Stimulated activated memory B cell treated with anti-CD40 and anti-IgM and Interleukin-4, amounts not matched to agents 10 μg/mL and 1 μg/mL and 100 μg/mL, for 72 hours (primary cell): ENCODE data around the gene SPHK1.
A peak's percentile ranks its signal among the peaks of the same experiment; 100 is the strongest.

Source experiments
- ATAC-seq: fragments of 150-1000 bp; cut with Tn5 transposase; 2 replicates; pipeline ENCODE4 v1.10.0; 2021
- H3K27ac Mint-ChIP-seq: one replicate; pipeline ENCODE4 v1.8.0; 2022; ENCODE audit warnings: mild to moderate bottlenecking, mixed read lengths
- H3K27me3 Mint-ChIP-seq: one replicate; pipeline ENCODE4 v1.8.0; 2022; ENCODE audit warnings: mixed read lengths
- H3K36me3 Mint-ChIP-seq: one replicate; pipeline ENCODE4 v1.8.0; 2022; ENCODE audit warnings: mixed read lengths
- H3K4me1 Mint-ChIP-seq: one replicate; pipeline ENCODE4 v1.8.0; 2022; ENCODE audit warnings: mixed read lengths
- H3K4me3 Mint-ChIP-seq: one replicate; pipeline ENCODE4 v1.8.0; 2022; ENCODE audit warnings: mild to moderate bottlenecking, moderate library complexity, mixed read lengths
- H3K9me3 Mint-ChIP-seq: one replicate; pipeline ENCODE4 v1.8.0; 2022; ENCODE audit warnings: mixed read lengths

SPHK1 gene

GRCh38 chr17:76405607-76405966 is 21.2 kb downstream of the SPHK1 start:
- H3K4me3 Mint-ChIP-seq: no peak overlapping the region
- peak overlapping the region; percentile 80 for H3K27ac Mint-ChIP-seq
- H3K4me1 Mint-ChIP-seq: peaks cover 51% of the 10 kb centered on the region
- H3K27me3 Mint-ChIP-seq: no peaks in the 10 kb centered on the region
- H3K36me3 Mint-ChIP-seq: peaks cover 50% of the 10 kb centered on the region
- peak; percentile 80 for ATAC-seq
- no peaks in the 10 kb centered on the region for H3K9me3 Mint-ChIP-seq

DNA sequence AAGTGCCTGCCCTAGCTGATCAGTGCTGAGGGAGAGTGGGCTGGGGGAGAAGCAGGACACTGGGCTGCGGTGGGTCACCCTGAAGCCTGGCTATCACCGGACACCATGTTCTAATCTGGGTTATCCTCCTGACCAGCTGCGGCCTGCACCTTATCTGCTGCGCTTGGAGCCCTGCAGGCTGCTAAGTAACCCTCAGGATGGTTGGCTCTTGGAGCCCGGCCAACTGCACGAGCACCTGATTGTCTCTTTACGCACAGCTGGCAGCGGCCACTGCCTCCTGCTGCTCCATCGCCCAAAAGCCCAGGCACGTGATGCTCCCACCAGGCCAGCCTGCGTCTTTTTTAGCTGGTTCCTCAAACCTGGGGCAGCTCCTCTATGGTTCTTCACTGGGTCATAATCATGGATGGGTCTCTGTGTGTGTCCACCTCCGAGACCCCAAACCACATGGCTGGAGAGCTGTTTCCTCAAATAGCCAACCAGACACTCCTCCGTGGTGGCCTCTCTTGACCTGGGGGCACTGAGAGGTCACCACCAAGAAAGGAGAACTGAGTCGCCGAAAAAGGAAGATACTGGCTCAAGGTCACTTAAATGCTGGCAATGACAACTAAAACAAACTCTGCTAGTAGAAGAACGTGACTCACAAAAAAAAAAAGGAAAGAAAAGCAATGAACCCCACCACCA is 21.7 kb downstream of the SPHK1 start:
- peak overlapping the region; percentile 60 for H3K4me3 Mint-ChIP-seq
- peak; percentile 86 for ATAC-seq
- H3K4me1 Mint-ChIP-seq: peaks cover 51% of the 10 kb centered on the region
- no peaks in the 10 kb centered on the region for H3K27me3 Mint-ChIP-seq
- H3K27ac Mint-ChIP-seq: peak overlapping the region; percentile 80
- no peaks in the 10 kb centered on the region for H3K9me3 Mint-ChIP-seq
- peaks cover 45% of the 10 kb centered on the region for H3K36me3 Mint-ChIP-seq

DNA sequence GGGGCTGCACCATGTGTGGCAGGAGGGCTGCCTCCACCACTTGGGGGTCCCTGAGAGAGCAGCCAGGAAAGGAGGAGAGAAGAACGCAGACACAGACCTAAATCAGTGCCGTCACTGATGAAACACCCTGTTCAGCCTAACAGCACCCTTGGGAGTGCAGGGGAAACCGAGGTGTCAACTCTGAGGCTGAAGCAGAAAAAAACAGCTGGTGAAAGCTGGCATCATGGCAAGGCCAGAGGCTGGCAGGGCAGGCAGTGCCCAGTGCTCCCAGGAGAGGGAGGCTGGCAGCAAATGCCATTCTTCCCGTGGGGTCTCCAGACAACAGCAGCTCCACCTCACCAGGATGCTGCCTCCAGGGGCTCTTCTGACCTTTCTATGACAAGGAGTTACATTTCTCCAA is 23.1 kb downstream of the SPHK1 start:
- Mint-ChIP-seq H3K4me3 (no peak overlapping the region), H3K27me3 (no peaks in the 10 kb centered on the region), H3K36me3 (peaks cover 32% of the 10 kb centered on the region), H3K4me1 (peaks cover 51% of the 10 kb centered on the region), H3K9me3 (no peaks in the 10 kb centered on the region), H3K27ac (no peak overlapping the region)
- no peak for ATAC-seq

- Mint-ChIP-seq H3K9me3 (no peaks in the 10 kb centered on the region), H3K4me3 (no peak overlapping the region), H3K27ac (peak overlapping the region; percentile 29), H3K4me1 (peaks cover 51% of the 10 kb centered on the region), H3K27me3 (no peaks in the 10 kb centered on the region), H3K36me3 (peaks cover 24% of the 10 kb centered on the region)
- peak; percentile 79 for ATAC-seq
These were observed 23.8 kb downstream of the SPHK1 start for GRCh38 chr17:76408037-76408849.

DNA sequence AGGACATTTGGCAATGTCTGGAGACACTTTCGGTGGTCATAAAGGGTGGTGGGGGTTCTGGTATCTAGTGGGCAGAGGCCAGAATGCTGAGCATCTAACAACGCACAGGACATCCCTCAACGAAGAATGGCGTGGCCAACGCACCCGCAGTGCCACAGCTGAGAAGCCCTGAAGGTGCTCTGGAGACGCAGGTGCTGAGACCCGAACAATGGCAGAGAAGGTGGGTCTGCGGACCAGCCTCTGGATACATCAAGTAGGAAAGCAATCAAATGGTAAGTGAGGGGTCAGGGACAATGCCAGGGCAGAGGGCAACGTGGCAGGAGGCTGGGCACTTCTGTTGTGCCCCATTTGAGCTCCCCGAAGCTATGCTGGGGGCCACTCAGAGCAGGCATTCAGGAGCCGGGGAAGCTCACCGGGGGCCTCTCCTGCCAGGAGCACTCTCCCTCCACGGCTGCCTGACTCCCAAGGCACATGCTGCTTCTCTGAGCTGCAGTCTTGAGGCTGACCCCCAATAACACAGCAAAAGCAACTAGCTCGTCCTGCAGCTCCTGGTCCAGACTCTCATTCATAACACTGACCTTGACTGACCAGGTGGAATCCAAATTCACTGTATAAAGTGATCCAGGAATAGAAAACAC is 26.0 kb downstream of the SPHK1 start:
- Mint-ChIP-seq H3K27ac (no peak overlapping the region), H3K9me3 (no peaks in the 10 kb centered on the region), H3K4me3 (no peak overlapping the region), H3K27me3 (no peaks in the 10 kb centered on the region), H3K36me3 (peaks cover 6% of the 10 kb centered on the region), H3K4me1 (peaks cover 38% of the 10 kb centered on the region)
- no peak for ATAC-seq

- Mint-ChIP-seq H3K4me1 (peaks cover 30% of the 10 kb centered on the region), H3K4me3 (no peak overlapping the region), H3K9me3 (no peaks in the 10 kb centered on the region), H3K27ac (no peak overlapping the region), H3K36me3 (peaks cover 6% of the 10 kb centered on the region), H3K27me3 (no peaks in the 10 kb centered on the region)
- ATAC-seq: no peak
These were observed 26.8 kb downstream of the SPHK1 start for GRCh38 chr17:76411247-76411646.

GRCh38 chr17:76414334-76415295 is 30.2 kb downstream of the SPHK1 start:
- Mint-ChIP-seq H3K9me3 (no peaks in the 10 kb centered on the region), H3K4me3 (no peak overlapping the region), H3K4me1 (peaks cover 21% of the 10 kb centered on the region), H3K27ac (no peak overlapping the region), H3K36me3 (peaks cover 10% of the 10 kb centered on the region), H3K27me3 (no peaks in the 10 kb centered on the region)
- ATAC-seq: no peak

GRCh38 chr17:76415786-76416185 is 31.4 kb downstream of the SPHK1 start:
- Mint-ChIP-seq H3K9me3 (no peaks in the 10 kb centered on the region), H3K4me3 (no peak overlapping the region), H3K27ac (no peak overlapping the region), H3K4me1 (peaks cover 33% of the 10 kb centered on the region), H3K27me3 (no peaks in the 10 kb centered on the region), H3K36me3 (peaks cover 9% of the 10 kb centered on the region)
- ATAC-seq: no peak

GRCh38 chr17:76416457-76416856 is 32.0 kb downstream of the SPHK1 start:
- Mint-ChIP-seq H3K4me3 (no peak overlapping the region), H3K36me3 (peaks cover 12% of the 10 kb centered on the region), H3K4me1 (peaks cover 40% of the 10 kb centered on the region), H3K9me3 (no peaks in the 10 kb centered on the region), H3K27ac (no peak overlapping the region), H3K27me3 (no peaks in the 10 kb centered on the region)
- ATAC-seq: no peak

DNA sequence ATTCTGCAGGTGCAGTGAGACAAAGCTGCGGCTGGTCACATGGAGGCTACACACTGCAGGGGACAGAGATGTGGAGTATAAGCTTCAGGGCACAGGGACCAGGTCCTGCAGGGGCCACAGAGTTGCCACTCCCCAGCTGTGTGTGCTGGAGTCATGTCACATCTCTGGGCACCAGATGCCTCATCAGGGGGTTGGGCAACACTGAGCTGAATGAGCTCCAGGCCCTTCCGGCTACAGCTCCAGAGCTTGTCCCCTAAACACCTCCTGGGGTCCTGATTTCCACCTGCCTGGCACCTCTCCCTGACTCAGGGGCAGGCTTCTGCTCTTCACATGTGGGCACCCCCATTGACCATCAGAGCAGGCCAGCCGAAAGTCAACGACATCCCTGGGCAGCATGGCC is 32.5 kb downstream of the SPHK1 start:
- no peak overlapping the region for H3K27ac Mint-ChIP-seq
- peaks cover 17% of the 10 kb centered on the region for H3K36me3 Mint-ChIP-seq
- no peaks in the 10 kb centered on the region for H3K27me3 Mint-ChIP-seq

GRCh38 chr17:76417499-76418143 is 33.2 kb downstream of the SPHK1 start:
- Mint-ChIP-seq H3K27ac (peak overlapping the region; percentile 50), H3K4me3 (no peak overlapping the region), H3K27me3 (no peaks in the 10 kb centered on the region), H3K4me1 (peaks cover 51% of the 10 kb centered on the region), H3K36me3 (peaks cover 24% of the 10 kb centered on the region), H3K9me3 (no peaks in the 10 kb centered on the region)
- no peak for ATAC-seq

More for the DNA sequence above, 32.5 kb downstream of the SPHK1 start:
- H3K4me1 Mint-ChIP-seq: peaks cover 44% of the 10 kb centered on the region
- no peaks in the 10 kb centered on the region for H3K9me3 Mint-ChIP-seq
- no peak overlapping the region for H3K4me3 Mint-ChIP-seq
- ATAC-seq: no peak

DNA sequence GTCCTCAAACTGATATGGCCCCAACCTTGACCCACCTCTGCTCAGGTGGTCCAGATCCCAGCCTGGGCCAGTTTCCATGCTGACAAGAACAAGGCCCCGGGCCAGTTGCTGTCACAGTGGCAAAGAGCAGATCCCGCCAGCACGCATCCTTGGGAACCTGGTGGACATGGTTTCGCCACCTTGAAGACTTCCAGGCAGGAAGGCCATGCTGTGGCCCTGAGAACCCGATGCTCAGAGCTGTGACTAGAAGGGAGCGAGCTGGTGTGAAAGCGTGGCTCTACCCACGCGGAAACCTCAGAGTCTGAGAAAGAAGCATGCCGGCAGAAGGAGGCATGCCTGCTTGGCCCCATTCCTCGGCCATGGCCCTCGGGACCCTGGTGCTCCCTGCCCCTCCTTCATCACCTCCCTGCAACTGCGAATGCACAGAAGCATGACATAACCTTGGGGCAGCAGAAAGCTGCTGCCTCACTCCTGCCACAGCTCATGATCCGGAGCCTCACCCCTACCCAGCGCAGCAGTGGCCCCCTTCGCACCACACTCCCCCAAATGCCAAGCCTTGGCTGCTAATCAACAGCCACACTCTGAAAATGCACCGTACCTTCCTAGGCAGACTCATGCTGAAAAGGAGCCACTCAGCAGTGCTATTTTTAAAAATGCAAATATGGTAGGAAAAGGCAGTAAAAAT is 35.3 kb downstream of the SPHK1 start:
- no peak overlapping the region for H3K4me3 Mint-ChIP-seq
- H3K27ac Mint-ChIP-seq: peak overlapping the region; percentile 64
- H3K27me3 Mint-ChIP-seq: no peaks in the 10 kb centered on the region
- H3K4me1 Mint-ChIP-seq: peaks cover 58% of the 10 kb centered on the region
- ATAC-seq: peak; percentile 45
- no peaks in the 10 kb centered on the region for H3K9me3 Mint-ChIP-seq
- peaks cover 29% of the 10 kb centered on the region for H3K36me3 Mint-ChIP-seq

DNA sequence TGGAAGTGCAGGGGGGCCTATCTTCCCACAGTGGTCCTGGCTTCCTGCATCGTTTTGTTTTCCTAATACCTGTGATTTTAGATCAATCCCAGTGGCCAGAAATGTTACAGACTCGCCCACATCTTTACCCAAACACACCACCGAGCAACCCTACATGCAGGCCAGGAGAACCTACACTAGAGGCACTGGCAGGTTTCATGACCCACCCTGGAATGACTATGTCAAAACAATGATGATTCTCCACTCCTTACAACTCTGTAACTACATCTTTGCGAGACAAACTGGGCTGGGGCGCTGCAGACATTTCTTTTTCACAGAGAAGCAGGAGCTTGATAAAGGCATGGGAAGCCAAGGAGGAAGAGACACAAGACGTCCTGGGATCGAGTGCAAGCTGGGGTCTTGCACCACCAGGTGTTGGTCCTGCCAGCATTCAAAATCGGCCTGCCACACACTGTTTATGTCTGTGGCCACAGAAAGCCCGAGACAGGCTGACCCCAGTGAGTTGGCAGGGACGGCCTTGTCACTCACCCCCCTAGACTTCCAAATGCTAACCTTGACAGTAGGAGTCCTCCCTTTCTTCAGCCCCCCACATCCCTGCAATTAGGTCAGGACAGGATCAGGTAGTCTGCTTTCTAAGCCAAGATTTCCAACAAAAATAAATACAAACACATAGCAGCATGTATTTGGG is 36.1 kb downstream of the SPHK1 start:
- peaks cover 62% of the 10 kb centered on the region for H3K4me1 Mint-ChIP-seq
- no peak for ATAC-seq

More for the DNA sequence above, 36.1 kb downstream of the SPHK1 start:
- no peaks in the 10 kb centered on the region for H3K27me3 Mint-ChIP-seq
- H3K9me3 Mint-ChIP-seq: no peaks in the 10 kb centered on the region
- no peak overlapping the region for H3K4me3 Mint-ChIP-seq
- H3K27ac Mint-ChIP-seq: peak overlapping the region; percentile 64
- peaks cover 29% of the 10 kb centered on the region for H3K36me3 Mint-ChIP-seq
